HG02588 (cell line): ENCODE data around the gene NOS1AP.

Source experiments
- ATAC-seq: cut with Tn5 transposase; IDR thresholded peaks from one replicate; pipeline ENCODE4 v1.9.1; 2021; ENCODE audit warnings: mild to moderate bottlenecking, moderate library complexity; ENCODE audit not compliant: unreplicated experiment

NOS1AP gene

DNA sequence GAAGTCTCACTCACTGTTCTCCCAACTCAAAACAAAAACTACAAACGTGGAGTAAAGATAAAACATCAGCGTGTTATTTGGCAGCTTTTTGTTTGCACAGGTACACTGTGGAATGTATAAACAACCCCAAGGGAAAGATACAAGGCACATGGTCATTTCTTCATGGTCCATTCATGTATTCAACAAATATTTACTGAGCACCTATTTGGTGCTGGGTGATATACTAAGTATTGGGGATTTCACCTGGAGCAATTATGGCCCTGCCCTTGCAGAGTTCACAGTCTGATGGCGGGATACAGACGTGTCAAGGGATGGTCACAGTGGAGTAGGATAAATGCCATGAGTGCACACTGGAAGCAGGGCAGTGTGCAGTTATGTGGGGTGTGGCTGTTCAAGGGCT lies 171.1 kb downstream of the NOS1AP start:
- ATAC-seq, result no peak

DNA sequence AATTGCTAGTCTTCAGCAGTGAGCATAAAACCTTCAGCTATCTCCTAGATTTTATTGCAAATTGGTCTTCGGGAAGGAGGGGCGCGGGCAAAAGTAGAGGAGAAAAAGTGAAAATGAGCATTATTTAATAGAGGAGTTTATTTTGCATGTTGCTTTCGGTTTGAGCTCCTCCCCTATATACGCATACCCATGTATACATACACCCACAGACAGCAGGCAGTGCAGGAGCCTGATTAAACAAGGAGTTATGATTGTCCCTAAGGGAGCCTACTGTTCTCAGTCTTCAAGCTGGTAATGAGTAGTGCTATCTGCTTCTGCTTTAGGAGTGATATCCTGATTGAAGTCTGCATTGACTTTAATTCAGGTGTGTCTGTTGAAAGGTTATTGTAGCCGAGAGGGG lies 173.3 kb downstream of the NOS1AP start:
- no peak for ATAC-seq

DNA sequence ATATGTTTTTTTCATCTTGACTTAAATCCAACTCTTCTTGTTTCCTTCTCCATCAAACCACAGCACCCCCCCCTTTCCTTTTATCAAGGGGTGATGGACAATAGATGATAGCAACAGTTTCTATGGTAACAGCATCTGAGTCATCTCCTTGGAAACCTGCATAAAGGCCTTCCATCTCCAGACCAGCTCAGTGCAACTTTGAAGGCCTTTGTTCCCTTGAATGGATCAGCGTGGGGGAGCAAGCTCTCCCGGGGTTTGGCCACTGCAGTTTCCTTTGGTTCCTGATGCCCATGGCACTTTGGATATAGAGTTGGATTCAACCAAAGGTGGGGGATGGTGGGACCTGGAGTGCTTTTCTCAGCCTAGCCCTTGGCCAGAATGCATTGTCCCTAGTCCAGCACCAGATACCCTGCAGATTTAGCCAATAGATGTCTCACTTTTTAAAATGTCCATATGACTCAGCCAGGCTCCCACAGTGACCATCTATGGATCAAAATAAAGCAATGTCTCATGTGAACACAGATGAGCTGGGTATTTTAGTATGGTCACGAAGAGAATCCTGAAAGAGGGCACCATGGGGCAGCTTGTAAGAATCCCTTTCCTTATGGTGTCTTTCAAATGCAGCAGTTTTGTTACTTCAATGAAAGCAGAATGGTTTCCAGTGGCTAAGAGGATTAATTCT lies 179.5 kb downstream of the NOS1AP start:
- ATAC-seq, result no peak

DNA sequence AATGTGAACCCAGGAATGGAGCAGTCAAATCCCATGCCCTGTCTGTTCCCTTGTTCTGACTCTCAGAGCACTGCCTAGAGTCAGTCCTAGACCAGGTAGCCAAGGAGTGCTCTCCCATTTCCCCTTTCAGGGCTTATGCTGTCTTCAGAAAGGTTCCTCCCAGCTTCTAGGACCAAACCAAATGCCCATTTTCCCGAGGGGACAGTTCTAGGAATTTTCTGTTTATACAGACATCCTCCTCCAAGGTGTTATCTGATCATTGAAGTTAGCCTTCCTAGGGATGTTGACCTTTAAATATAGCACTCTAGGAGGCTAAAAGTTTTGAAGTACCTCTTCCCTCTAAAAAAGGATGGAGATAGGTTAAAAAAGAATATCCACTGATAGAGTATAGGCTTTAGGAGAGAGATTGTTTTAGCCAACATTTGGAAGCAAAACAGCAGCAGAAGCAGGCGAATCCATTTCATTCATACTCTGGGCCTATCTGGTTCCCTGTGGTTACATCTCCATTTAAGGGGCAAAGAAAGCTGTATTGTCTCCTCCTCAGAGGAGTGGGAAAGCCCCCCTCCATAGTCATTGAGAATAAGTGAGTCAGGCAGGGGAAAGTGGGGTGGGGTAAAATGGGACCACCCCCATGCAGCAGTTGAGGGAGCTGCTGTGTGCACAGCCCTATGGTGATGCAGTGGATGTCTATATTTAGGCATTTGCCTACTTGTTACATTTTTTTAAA lies 180.7 kb downstream of the NOS1AP start:
- ATAC-seq, result no peak

DNA sequence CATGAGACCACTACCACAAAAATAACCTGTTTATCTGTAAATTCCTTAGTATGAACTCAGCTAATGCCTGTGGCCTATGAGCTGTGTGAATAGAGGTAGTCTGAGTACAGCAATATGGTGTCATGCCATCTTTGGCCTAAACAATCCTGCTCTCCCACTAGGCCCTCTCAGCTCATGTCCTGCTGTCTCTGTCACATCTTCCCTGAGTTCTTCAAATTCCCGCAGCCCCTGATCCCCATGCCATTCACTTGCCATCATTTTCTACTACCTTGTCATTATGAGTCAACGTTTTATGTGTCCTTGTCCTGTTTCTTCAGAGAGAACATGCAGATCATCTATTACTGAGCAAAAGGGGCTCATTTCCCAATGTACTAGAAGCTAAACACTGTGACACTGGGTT lies 181.6 kb downstream of the NOS1AP start:
- no peak for ATAC-seq

DNA sequence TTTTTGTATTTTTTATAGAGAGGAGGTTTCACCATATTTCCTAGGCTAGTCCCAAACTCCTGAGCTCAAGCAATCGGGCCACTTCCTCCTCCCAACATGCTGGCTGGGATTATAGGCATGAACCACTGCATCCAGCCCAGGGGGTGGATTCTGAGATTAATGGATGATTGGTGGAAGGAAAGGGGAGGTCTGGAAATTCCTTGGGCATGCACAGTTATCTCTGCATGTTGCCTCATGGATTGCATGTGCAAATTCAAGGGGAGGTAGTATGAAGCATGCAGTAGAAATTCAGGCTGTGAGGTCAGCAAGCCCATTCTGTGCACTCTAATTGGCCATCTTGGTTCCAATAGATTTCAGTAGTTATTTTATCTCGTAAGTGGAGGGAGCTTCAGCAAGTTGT lies 182.7 kb downstream of the NOS1AP start:
- no peak for ATAC-seq

DNA sequence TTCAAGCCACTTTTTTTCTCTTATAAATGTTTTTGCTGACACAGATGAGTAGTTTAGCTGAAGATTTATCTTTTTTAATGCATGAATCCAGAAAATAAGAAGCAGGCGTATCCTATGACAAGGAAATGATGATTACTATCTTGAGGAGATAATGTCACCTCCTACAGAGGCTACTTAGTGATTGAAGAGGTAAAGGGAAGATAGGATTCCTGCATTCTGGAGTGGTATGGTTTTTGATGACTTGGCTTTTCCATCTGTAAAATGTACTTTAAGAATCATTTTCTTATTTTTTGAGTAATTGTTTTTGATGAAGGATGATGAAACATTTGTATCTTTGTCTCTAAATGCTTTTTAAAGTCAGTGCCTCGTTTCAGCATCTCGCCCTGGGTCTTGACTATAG lies 184.3 kb downstream of the NOS1AP start:
- ATAC-seq, result no peak

DNA sequence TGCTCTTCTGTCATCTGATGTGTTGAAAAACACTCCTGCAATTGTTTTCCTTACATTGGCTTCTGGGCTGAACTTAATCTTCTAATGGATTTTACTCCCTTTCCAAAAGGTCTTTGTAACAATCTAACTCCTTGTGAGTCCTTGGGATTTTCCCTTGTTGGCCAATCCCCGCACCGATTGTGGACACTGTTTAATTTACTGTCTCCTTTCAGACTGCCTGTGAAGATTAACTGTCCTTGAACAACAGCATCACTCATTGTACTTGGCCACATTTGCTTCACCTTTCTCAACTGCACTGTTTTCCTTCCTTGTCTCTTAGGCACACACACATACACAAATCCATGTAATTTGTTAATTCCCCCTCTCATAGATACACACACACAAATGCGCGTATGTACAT lies 186.8 kb downstream of the NOS1AP start:
- no peak for ATAC-seq

DNA sequence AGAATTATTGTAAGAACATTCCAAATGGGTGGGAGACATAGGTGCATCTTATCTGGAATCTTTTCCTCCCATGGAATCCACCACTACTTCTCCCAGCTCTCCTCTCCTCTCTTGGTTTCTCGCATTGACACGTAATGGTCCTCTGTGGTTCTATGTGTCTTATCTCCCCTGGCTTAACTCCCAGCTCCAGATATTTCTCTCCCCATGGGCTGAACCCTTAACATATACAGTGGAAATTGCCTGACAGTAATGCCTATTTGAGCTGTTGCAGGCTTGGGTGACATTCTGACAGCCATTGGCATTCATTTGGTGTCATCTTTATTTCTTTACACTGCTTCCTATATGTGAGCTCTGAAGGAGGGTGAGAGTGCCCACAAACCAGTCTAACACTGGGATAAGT lies 188.9 kb downstream of the NOS1AP start:
- ATAC-seq, result no peak

DNA sequence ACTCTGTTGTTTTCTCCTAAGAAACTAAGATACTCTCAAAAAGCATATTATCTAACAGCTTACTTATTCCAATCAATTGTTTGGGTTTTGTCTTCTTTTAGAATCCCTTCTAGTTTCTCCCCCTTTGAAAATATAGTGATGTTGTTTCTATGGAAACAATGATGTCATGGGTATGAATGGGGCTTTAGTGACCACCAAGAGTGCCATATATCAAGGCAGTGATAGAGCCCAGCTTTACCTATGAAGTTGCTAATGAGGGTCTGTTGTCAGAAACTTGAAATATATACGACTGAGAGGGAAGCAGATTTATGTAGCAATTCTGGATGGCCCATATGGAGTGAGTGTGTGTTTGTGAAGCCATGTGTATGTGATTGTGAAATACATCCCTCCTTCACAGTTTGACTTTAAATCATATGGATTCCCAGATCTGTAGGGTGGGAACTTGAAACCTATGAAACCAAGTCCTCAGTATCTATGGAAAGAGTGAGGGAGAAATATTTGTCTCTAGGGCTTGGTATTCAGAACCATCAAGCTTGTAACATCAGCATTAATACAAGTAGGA lies 190.5 kb downstream of the NOS1AP start:
- no peak for ATAC-seq

DNA sequence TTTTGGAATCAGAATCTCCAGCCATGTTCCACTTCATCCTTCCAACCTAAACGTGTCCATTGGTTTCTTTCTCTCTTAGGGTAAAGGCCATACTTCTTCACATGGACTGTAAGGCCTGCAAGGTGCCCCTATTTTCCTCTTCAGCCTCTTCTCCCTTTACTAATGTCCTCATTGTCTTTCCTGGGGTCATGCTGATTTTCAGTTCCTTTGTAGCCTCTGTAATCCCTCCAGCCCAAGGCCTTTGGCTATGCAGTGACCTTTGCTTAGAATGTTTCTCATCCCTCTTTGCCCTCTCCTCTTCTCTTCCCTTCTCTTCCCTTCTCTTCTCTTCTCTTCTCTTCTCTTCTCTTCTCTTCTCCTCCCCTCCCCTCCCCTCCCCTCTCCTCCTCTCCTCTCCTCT lies 194.6 kb downstream of the NOS1AP start:
- no peak for ATAC-seq

DNA sequence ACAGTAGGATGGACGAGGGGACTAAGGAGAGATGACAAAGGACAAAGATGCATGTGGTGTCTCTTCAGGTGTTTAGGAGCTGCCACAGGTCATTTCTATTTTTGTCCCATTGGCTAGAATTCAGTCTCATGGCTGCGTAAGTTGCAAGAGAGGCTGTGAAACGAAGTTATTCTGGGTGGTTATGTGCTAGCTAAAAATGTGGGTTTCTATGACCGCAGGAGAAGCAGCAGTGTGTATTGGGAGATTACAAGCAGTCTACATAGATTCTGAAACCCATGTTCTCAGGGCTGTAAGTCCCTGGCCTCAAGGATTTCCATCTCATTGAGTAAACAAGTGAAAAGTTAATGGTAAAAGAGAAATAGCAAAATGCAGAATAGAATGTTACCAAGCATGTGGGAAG lies 196.5 kb downstream of the NOS1AP start:
- no peak for ATAC-seq

DNA sequence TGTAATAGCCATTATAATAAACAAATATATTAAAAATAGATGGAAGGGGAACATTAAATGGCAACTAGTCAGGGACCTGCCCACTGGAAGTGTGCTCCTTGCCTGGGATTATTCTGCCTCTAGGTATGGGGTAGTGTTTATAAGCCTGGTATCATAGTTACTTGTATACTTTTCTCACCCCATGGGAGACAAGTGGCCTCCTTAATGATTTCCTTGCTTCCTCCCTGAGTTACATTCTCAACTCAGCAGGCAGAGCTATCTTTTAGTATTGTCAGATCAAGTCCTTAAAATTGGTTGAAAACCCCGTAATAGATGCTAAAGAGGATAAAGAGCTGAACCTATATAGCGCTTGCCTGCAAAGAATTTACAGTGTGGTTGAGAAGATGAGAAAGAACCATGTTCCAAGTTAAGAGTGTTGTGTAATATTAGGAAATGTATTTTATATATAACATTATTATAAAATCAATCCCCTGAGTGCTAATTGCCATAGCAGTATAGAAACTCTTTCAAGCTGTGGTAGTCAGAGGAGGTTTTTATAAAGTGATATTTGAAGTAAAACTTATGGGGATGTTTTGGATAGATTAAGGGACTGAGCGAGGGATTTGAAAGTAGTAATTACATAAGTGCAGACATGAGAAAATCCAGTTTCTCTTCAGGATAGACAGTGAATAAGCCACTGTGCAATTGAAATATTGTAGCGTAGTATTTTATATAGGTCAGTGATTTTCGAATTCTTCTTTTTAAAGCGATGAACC lies 200.7 kb downstream of the NOS1AP start:
- no peak for ATAC-seq

DNA sequence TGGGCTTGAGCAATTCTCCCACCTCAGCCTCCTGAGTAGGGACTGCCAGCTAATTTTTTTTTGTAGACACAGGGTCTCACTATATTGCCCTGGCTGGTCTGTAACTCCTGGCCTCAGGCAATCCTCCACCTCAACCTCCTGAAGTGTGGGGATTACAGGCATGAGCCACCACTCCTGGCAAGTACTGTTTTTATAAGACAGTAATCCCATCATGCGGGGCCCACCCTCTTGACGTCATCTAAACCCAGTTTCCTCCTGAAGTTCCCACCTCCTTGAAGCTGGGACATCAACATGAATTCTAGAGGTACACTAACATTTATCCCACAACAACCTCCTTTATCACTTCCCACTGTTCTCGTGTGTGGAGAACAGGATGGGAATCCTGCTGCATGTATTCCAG lies 202.5 kb downstream of the NOS1AP start:
- no peak for ATAC-seq

DNA sequence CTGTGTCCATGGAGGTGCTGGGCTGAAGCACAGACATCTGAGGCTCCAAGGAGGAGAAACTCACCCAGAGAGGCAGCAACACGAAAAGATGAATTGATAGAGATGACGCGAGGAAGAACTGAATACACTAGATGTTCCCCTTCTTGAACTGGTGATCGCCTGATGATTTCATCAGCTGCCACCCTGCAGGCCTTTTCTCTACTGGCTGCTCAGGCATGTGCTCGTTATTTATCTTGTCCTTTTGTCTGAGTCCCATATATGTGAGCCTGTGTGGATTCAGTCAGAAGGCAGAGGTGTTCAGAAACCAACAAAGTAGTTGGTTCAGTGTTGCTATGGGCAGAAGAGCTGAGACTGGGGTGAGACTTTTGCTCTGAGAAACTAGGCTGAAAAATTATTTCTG lies 202.9 kb downstream of the NOS1AP start:
- no peak for ATAC-seq

DNA sequence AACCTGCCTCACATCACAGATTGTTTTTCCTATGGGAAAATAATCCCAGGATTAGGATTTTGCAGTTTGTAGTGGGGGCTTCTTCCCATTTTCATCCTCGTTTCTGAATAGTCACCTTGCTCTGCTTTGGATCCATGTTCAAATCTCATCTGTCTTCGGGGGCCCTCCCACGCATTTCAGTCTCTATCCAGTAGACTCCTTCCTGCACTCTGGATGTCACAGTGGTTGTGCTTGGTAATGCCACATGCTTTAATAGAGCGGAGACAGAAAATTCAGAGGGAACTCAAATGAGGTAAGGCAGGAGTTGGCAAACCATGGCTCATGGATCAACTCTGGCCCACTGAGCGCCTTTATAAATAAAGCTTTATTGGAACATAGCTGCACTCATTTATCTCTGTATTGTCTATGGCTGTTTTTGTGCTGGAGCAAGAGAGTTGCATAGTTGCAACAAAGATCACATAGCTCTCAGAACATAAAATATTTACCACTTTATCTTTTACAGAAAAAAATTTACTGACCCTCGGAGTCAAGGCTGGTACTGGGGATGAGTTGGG lies 206.2 kb downstream of the NOS1AP start:
- ATAC-seq, result no peak

DNA sequence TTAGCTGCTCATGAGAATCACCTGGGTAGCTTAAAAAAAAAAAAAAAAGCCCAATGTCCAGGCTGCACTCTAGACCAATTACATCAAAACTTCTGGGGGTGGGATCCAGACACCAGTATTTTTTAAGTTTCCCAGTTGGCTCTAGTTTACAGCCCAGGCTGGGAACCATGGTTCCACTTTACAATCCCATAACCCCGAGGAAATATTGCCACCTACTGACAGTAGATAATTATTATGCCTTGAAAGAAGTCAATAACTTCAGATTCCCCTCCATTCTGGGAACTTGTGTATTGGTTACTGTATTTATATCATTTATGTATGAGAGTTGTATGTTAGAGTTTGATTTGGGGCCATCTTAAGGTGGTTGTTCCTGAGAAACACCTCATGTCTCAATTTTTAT lies 207.0 kb downstream of the NOS1AP start:
- ATAC-seq, result no peak

DNA sequence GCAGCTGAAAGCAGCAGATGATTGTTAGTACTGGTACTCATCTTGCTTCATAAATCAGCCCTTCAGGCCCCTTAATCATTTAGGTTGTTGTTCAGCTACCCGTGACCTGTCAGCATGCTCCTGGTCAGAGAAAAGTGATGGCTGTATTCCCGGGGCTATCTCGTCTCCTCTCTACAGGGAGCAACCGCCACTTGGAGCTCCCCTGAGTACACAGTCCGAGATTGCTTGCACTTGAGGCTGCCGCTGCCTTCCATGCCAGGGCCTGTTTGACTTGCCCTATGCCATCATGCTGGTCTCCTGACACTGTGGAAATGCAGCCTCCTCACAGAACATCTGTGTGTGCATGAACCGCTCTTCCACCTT lies 209.6 kb downstream of the NOS1AP start:
- no peak for ATAC-seq

DNA sequence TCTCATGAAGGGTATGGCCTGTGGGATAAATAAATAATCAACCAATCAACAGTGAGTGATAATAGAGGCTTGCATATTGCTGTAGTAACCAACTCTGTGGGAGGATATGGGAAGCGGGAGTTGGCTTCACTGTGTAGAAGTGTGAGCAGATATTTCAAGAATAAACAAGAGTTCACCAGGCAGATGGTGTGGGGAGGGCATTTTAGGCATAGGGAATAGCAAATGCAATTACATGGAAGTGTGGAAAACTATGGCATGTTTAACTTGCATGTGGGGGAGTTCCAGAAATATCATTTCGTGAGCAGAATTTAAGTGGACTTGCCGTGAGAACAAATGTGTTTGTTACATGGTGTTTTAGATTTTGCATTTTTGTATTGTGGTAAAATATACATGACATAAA lies 211.9 kb downstream of the NOS1AP start:
- no peak for ATAC-seq

DNA sequence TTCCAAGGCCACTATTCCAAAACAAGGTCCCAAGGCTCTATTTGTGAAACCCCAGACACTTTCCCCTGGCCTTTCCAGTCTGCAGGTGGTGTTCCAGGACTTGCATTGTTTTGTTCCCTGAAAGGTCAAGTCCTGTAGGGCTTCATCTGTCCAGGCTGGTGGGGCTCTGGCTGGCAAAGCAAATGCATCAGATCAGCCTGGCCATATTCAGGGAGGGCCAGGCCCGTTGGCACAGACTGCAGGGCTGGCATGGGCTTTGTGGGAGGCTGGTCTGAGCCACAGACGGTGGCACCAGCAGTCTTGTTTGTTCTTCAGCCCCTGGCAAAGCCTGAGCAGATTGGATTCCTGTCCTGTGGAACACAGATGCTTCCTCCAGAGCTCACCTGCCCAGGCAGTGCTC lies 214.2 kb downstream of the NOS1AP start:
- no peak for ATAC-seq

DNA sequence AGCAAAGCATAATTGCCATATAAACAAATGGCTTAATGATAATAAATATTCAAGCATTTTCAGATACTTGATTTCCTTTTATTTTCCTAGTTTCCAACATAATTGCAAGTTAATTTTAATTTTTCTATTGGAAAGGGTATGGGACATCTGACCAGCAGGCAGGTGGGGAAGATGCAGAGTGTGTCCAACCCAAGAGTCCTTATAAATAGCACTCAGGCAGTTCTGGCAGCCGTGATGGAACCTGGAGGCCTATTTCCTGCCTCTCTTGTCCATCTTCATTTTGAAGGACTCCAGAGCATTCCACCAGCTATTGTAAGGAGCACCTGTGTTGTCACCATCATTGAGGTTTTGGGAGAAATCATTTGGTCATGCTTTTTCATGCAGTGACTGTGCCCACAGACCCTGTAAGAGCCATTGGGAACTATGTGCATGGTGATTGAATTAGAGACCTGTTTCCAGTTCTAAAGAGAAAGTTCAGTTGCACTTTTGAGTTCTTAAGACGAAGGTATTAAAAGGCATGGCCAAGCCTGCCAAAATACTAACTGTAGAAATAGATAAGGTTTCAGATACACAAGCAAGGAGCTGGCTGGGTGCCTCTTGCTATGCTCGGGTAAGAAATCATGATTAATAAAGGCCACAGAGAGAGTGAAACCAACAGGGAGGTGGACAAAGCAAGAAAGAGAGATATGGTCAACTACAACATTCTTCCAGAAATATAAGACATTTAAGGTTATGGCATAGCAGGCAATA lies 214.9 kb downstream of the NOS1AP start:
- ATAC-seq, result no peak
